DND-41 (cell line): Measurements from ENCODE around the gene NCOR2.

Source experiments
- ATAC-seq: fragments of 200-7000 bp; cut with Tn5 transposase; 3 replicates; pipeline ENCODE4 v1.9.1; 2021; ENCODE audit warnings: low read depth; ENCODE audit not compliant: insufficient read depth
- DNase-seq: peaks from one replicate; pipeline ENCODE4 v3.0.0-alpha.2; 2020
- H2AFZ ChIP-seq: 2 replicates; pipeline ENCODE4 v1.6.0; 2012; ENCODE audit warnings: low read depth, low read length
- H3K27ac ChIP-seq: 2 replicates; pipeline ENCODE4 v1.5.1; 2012; ENCODE audit warnings: low read length, inconsistent platforms
- H3K27me3 ChIP-seq: fragments of 200-600 bp; sonication (generic); 2 replicates; pipeline ENCODE4 v1.6.0; 2012; ENCODE audit warnings: low read length, mild to moderate bottlenecking, inconsistent platforms; ENCODE audit not compliant: insufficient read depth, poor library complexity
- H3K36me3 ChIP-seq: 2 replicates; pipeline ENCODE4 v1.5.1; 2012; ENCODE audit warnings: low read length, inconsistent platforms; ENCODE audit not compliant: insufficient read depth
- H3K4me1 ChIP-seq: 2 replicates; pipeline ENCODE4 v1.5.1; 2012; ENCODE audit warnings: mild to moderate bottlenecking, low read length; ENCODE audit not compliant: insufficient read depth
- H3K4me2 ChIP-seq: 2 replicates; pipeline ENCODE4 v1.6.0; 2012; ENCODE audit warnings: mild to moderate bottlenecking, moderate library complexity, low read length, inconsistent platforms; ENCODE audit not compliant: insufficient read depth
- H3K4me3 ChIP-seq, 2 experiments: fragments of 200-600 bp in 1 of 2; shearing (Covaris generic) in 1 of 2; 2 replicates each; pipeline ENCODE4 v1.5.1; 2012 to 2016; ENCODE audit warnings: inconsistent platforms in 2 of 2, low read length in 2 of 2, mild to moderate bottlenecking in 2 of 2, low read depth in 1 of 2, moderate library complexity in 1 of 2
- H3K79me2 ChIP-seq: 2 replicates; pipeline ENCODE4 v1.6.0; 2012; ENCODE audit warnings: low read length, inconsistent platforms; ENCODE audit not compliant: insufficient read depth
- H3K9ac ChIP-seq: 2 replicates; pipeline ENCODE4 v1.6.0; 2012; ENCODE audit warnings: low read depth, mild to moderate bottlenecking, inconsistent platforms, low read length, moderate library complexity
- H3K9me3 ChIP-seq: 2 replicates; pipeline ENCODE4 v1.5.1; 2012; ENCODE audit warnings: low read length, moderate library complexity, mild to moderate bottlenecking, inconsistent platforms; ENCODE audit not compliant: insufficient read depth, severe bottlenecking
- H4K20me1 ChIP-seq: 2 replicates; pipeline ENCODE4 v1.6.0; 2012; ENCODE audit warnings: low read length; ENCODE audit not compliant: insufficient read depth
- EZH2 ChIP-seq: IDR thresholded peaks from 3 replicates; pipeline ENCODE4 v1.6.1; 2012; ENCODE audit warnings: borderline replicate concordance, low read depth, mild to moderate bottlenecking, moderate library complexity, low read length, inconsistent platforms; ENCODE audit not compliant: severe bottlenecking
- TF ChIP-seq, protein P1 (sequence below): IDR thresholded peaks from 2 replicates; pipeline ENCODE4 v1.5.1; 2012; ENCODE audit warnings: borderline replicate concordance, low read length, moderate library complexity, mild to moderate bottlenecking; ENCODE audit not compliant: poor library complexity, severe bottlenecking; ENCODE audit errors: extremely low read depth

The NCOR2 gene

DNA sequence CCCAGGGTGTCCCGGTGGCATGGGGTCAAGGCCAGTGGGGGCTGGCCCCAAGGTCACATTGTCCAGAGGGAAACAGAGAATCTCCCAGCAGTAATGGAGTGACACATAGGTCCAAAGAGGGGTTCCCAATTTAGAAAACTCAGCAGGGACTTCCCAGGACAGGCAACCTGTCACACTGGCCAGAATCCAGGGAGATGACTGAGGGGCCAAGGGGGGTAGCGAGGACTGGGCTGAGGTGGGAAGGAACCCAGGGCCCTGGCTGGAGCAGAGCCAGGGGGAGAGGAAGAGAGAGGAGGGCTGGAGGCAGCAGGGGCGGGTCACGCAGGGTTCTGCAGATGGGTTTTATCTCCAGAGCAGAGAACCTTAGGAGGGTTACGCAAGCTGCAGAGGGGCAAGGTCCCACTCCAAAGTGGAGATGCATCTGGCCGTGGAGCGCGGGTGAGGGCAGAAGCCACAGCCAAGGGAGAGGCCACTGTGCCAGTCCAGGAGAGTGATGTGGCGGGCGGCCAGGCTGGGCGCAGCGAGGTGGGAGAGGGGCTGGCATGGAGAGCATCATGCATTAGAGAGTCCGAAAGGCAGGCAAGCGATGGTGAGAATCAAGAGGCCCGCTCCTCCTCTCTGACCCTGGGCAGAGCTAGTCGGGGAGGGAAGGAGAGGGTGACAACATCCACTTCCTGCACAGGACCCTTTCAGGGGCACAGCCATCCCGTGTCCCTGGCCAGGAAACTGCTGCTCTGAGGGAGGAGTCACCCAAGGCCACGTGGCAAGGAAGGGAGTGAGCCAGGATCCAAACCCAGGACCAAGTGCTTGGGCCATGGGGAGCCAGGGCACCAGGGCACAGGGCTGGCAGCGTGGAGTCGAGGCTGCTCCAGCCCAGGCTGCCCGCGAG lies 29.0 kb downstream of the NCOR2 start:
- no peaks in the 10 kb centered on the region for H3K4me1 ChIP-seq
- no peaks in the 10 kb centered on the region for H3K9me3 ChIP-seq
- H3K36me3 ChIP-seq: peaks cover 5% of the 10 kb centered on the region
- DNase-seq (no peak), ATAC-seq (peak; percentile 39; the same call in 2 of the 3 replicates)
- no peak overlapping the region for H3K9ac ChIP-seq
- H3K4me2 ChIP-seq: no peak overlapping the region
- H2AFZ ChIP-seq: no peak overlapping the region
- H3K27ac ChIP-seq: 0 out of 2 replicates have a peak overlapping the region, but pooled peaks have one; percentile 7
- H4K20me1 ChIP-seq: peaks cover 82% of the 10 kb centered on the region
- peaks cover 88% of the 10 kb centered on the region for H3K79me2 ChIP-seq
- H3K4me3 ChIP-seq: no peak overlapping the region
- H3K27me3 ChIP-seq: no peaks in the 10 kb centered on the region
- TF ChIP-seq EZH2: no peak
- TF ChIP-seq, protein P1, sequence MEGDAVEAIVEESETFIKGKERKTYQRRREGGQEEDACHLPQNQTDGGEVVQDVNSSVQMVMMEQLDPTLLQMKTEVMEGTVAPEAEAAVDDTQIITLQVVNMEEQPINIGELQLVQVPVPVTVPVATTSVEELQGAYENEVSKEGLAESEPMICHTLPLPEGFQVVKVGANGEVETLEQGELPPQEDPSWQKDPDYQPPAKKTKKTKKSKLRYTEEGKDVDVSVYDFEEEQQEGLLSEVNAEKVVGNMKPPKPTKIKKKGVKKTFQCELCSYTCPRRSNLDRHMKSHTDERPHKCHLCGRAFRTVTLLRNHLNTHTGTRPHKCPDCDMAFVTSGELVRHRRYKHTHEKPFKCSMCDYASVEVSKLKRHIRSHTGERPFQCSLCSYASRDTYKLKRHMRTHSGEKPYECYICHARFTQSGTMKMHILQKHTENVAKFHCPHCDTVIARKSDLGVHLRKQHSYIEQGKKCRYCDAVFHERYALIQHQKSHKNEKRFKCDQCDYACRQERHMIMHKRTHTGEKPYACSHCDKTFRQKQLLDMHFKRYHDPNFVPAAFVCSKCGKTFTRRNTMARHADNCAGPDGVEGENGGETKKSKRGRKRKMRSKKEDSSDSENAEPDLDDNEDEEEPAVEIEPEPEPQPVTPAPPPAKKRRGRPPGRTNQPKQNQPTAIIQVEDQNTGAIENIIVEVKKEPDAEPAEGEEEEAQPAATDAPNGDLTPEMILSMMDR: no peak

DNA sequence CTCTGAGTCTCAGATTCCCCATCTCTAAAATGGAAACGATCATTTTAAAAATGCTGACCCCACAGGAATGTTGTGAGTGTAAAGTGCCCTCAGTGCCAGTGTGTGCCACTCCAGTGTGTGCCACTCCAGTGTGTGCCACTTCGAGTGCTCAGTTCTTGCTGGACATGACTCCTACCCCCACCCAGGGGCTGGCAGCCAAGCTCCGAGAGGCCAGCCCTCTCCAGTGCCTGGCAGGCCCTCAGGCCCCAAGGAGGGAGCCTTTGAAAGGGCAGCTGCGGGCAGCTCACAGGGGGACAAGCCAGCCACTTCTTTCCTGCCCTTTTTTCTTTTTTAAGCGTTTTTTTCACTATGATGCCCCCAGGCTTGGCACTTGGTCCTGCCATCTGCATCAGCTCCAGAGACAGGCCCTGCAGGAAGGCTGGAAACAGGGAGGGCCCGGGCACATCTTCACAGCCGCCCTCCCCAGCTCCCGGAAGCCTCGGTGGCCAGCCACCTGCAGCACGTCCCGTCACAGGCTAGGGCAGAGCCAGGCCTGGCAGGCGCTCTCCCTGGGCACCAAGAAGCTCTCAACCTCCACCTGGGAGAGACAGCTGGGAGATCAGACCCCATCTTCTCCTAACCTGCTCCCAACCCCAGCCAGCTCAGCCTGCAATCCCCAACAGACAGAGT lies 29.8 kb downstream of the NCOR2 start:
- H3K79me2 ChIP-seq: peaks cover 88% of the 10 kb centered on the region
- no peak overlapping the region for H3K4me2 ChIP-seq
- H4K20me1 ChIP-seq: peaks cover 83% of the 10 kb centered on the region
- no peak overlapping the region for H2AFZ ChIP-seq
- H3K36me3 ChIP-seq: peaks cover 5% of the 10 kb centered on the region
- DNase-seq: no peak
- H3K9ac ChIP-seq: no peak overlapping the region
- H3K27ac ChIP-seq: no peak overlapping the region
- TF ChIP-seq, protein P1: no peak
- no peak for TF ChIP-seq EZH2
- no peak overlapping the region for H3K4me3 ChIP-seq
- no peaks in the 10 kb centered on the region for H3K4me1 ChIP-seq
- no peak for ATAC-seq
- no peaks in the 10 kb centered on the region for H3K27me3 ChIP-seq
- H3K9me3 ChIP-seq: no peaks in the 10 kb centered on the region

DNA sequence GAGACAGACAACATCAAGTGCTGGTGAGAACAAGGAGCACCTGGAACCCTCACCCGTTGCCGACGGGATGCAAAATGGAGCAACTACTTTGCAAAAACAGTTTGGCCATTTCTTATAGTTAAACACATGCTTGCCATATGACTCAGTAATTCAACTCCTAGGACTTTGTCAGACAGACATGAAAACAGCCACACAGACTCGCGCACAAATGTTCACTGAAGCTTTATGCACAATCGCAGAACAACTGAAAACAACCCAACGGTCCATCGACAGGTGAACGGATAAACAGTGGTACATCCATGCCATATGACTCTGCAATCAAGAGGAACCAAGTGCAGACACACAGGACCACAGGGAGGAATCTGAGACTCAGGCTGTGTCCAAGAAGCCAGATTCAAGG lies 30.8 kb downstream of the NCOR2 start:
- no peak overlapping the region for H3K4me2 ChIP-seq
- H2AFZ ChIP-seq: no peak overlapping the region
- peaks cover 84% of the 10 kb centered on the region for H4K20me1 ChIP-seq
- no peak for TF ChIP-seq EZH2
- TF ChIP-seq, protein P1: no peak
- no peak overlapping the region for H3K9ac ChIP-seq
- no peaks in the 10 kb centered on the region for H3K27me3 ChIP-seq
- no peak overlapping the region for H3K27ac ChIP-seq
- no peaks in the 10 kb centered on the region for H3K4me1 ChIP-seq
- H3K79me2 ChIP-seq: peaks cover 89% of the 10 kb centered on the region
- DNase-seq (no peak), ATAC-seq (no peak)
- H3K4me3 ChIP-seq: no peak overlapping the region
- peaks cover 5% of the 10 kb centered on the region for H3K36me3 ChIP-seq
- no peaks in the 10 kb centered on the region for H3K9me3 ChIP-seq
